Measurements from ENCODE around the gene NFIC. TPM values are rescaled to one million over a fixed set of nuclear protein-coding genes. Genes with fewer than 3 reads are reported as not detected.

The NFIC gene
- polyA plus RNA-seq, 2 donors, result 15.4 to 48.1 TPM

GRCh38 chr19:3462991-3463713 lies 96.8 kb downstream of the NFIC start:
- peaks cover 4 to 6% of the 10 kb centered on the region in 2 donors for H3K4me1 ChIP-seq (ENCODE audit: control insufficient read depth in 2 of 2, insufficient read depth in 2 of 2, low read length in 1 of 2)

GRCh38 chr19:3463714-3464586 lies 97.6 kb downstream of the NFIC start:
- WGBS, 2 donors, result 83 to 84% methylated on average over 38 to 57 of the region's 57 CpGs
- no peaks in the 10 kb centered on the region for H3K27me3 ChIP-seq (ENCODE audit: control insufficient read depth in 1 of 2, insufficient read depth in 2 of 2, low read length in 2 of 2)
- peaks cover 6% of the 10 kb centered on the region in 2 donors for H3K4me1 ChIP-seq (ENCODE audit: control insufficient read depth in 2 of 2, insufficient read depth in 2 of 2, low read length in 1 of 2)
- no peaks in the 10 kb centered on the region for H3K9me3 ChIP-seq (ENCODE audit: control insufficient read depth in 2 of 2, insufficient read depth in 1 of 2, low read depth in 1 of 2, low read length in 1 of 2)
- no peak overlapping the region for H3K27ac ChIP-seq (ENCODE audit: low read depth in 2 of 2, low read length in 1 of 2)
- peaks cover 0 to 17% of the 10 kb centered on the region in 2 donors for H3K36me3 ChIP-seq (ENCODE audit: control insufficient read depth in 2 of 2, insufficient read depth in 2 of 2, low read length in 1 of 2)
- no peak overlapping the region for H3K4me3 ChIP-seq (ENCODE audit: low read depth in 1 of 2, low read length in 2 of 2)

More at GRCh38 chr19:3462991-3463713, 96.8 kb downstream of the NFIC start:
- H3K4me3 ChIP-seq (ENCODE audit: low read depth in 1 of 2, low read length in 2 of 2), result no peak overlapping the region
- no peak overlapping the region for H3K27ac ChIP-seq (ENCODE audit: low read depth in 2 of 2, low read length in 1 of 2)
- H3K27me3 ChIP-seq (ENCODE audit: control insufficient read depth in 1 of 2, insufficient read depth in 2 of 2, low read length in 2 of 2), result no peaks in the 10 kb centered on the region
- peaks cover 0 to 19% of the 10 kb centered on the region in 2 donors for H3K36me3 ChIP-seq (ENCODE audit: control insufficient read depth in 2 of 2, insufficient read depth in 2 of 2, low read length in 1 of 2)
- 78 to 83% methylated on average over 38 to 58 of the region's 58 CpGs for WGBS, 2 donors
- no peaks in the 10 kb centered on the region for H3K9me3 ChIP-seq (ENCODE audit: control insufficient read depth in 2 of 2, insufficient read depth in 1 of 2, low read depth in 1 of 2, low read length in 1 of 2)

GRCh38 chr19:3464587-3465235 lies 98.3 kb downstream of the NFIC start:
- 78 to 81% methylated on average over 31 of the region's 31 CpGs for WGBS, 2 donors
- Histone ChIP-seq H3K36me3 (ENCODE audit: control insufficient read depth in 2 of 2, insufficient read depth in 2 of 2, low read length in 1 of 2) (peaks cover 0 to 9% of the 10 kb centered on the region in 2 donors), H3K4me3 (ENCODE audit: low read depth in 1 of 2, low read length in 2 of 2) (no peak overlapping the region), H3K27ac (ENCODE audit: low read depth in 2 of 2, low read length in 1 of 2) (no peak overlapping the region), H3K9me3 (ENCODE audit: control insufficient read depth in 2 of 2, insufficient read depth in 1 of 2, low read depth in 1 of 2, low read length in 1 of 2) (no peaks in the 10 kb centered on the region), H3K27me3 (ENCODE audit: control insufficient read depth in 1 of 2, insufficient read depth in 2 of 2, low read length in 2 of 2) (no peaks in the 10 kb centered on the region), H3K4me1 (ENCODE audit: control insufficient read depth in 2 of 2, insufficient read depth in 2 of 2, low read length in 1 of 2) (peaks cover 2 to 6% of the 10 kb centered on the region in 2 donors)

- H3K27me3 ChIP-seq (ENCODE audit: control insufficient read depth in 1 of 2, insufficient read depth in 2 of 2, low read length in 2 of 2), result no peaks in the 10 kb centered on the region
- H3K27ac ChIP-seq (ENCODE audit: low read depth in 2 of 2, low read length in 1 of 2), result peak overlapping the region; percentile 21 to 49
- H3K4me3 ChIP-seq (ENCODE audit: low read depth in 1 of 2, low read length in 2 of 2), result no peak overlapping the region
- no peaks in the 10 kb centered on the region for H3K9me3 ChIP-seq (ENCODE audit: control insufficient read depth in 2 of 2, insufficient read depth in 1 of 2, low read depth in 1 of 2, low read length in 1 of 2)
- 73 to 81% methylated on average over 7 of the region's 7 CpGs for WGBS, 2 donors
- H3K36me3 ChIP-seq (ENCODE audit: control insufficient read depth in 2 of 2, insufficient read depth in 2 of 2, low read length in 1 of 2), result peaks cover 0 to 4% of the 10 kb centered on the region in 2 donors
- H3K4me1 ChIP-seq (ENCODE audit: control insufficient read depth in 2 of 2, insufficient read depth in 2 of 2, low read length in 1 of 2), result peaks cover 0 to 2% of the 10 kb centered on the region in 2 donors
Observed at GRCh38 chr19:3465552-3465951, 99.2 kb downstream of the NFIC start.

GRCh38 chr19:3466635-3467034 lies 100.3 kb downstream of the NFIC start:
- Histone ChIP-seq H3K27me3 (ENCODE audit: control insufficient read depth in 1 of 2, insufficient read depth in 2 of 2, low read length in 2 of 2) (no peaks in the 10 kb centered on the region), H3K36me3 (ENCODE audit: control insufficient read depth in 2 of 2, insufficient read depth in 2 of 2, low read length in 1 of 2) (peaks cover 0 to 4% of the 10 kb centered on the region in 2 donors), H3K27ac (ENCODE audit: low read depth in 2 of 2, low read length in 1 of 2) (peak overlapping the region; percentile 7 to 9), H3K9me3 (ENCODE audit: control insufficient read depth in 2 of 2, insufficient read depth in 1 of 2, low read depth in 1 of 2, low read length in 1 of 2) (no peaks in the 10 kb centered on the region), H3K4me1 (ENCODE audit: control insufficient read depth in 2 of 2, insufficient read depth in 2 of 2, low read length in 1 of 2) (peaks cover 0 to 2% of the 10 kb centered on the region in 2 donors), H3K4me3 (ENCODE audit: low read depth in 1 of 2, low read length in 2 of 2) (no peak overlapping the region)
- WGBS, 2 donors, result 40 to 71% methylated on average over 9 of the region's 9 CpGs

- no peaks in the 10 kb centered on the region for H3K27me3 ChIP-seq (ENCODE audit: control insufficient read depth in 1 of 2, insufficient read depth in 2 of 2, low read length in 2 of 2)
- H3K4me3 ChIP-seq (ENCODE audit: low read depth in 1 of 2, low read length in 2 of 2), result no peak overlapping the region
- peaks cover 0 to 4% of the 10 kb centered on the region in 2 donors for H3K36me3 ChIP-seq (ENCODE audit: control insufficient read depth in 2 of 2, insufficient read depth in 2 of 2, low read length in 1 of 2)
- WGBS, 2 donors, result 89 to 91% methylated on average over 10 of the region's 10 CpGs
- no peaks in the 10 kb centered on the region for H3K9me3 ChIP-seq (ENCODE audit: control insufficient read depth in 2 of 2, insufficient read depth in 1 of 2, low read depth in 1 of 2, low read length in 1 of 2)
- peaks cover 0 to 2% of the 10 kb centered on the region in 2 donors for H3K4me1 ChIP-seq (ENCODE audit: control insufficient read depth in 2 of 2, insufficient read depth in 2 of 2, low read length in 1 of 2)
- H3K27ac ChIP-seq (ENCODE audit: low read depth in 2 of 2, low read length in 1 of 2), result peak overlapping the region in 1 of 2 donors; percentile 18
Observed at GRCh38 chr19:3467437-3468198, 101.2 kb downstream of the NFIC start.

GRCh38 chr19:3468211-3468610 lies 101.8 kb downstream of the NFIC start:
- WGBS, 2 donors, result 89 to 92% methylated on average over 3 of the region's 3 CpGs
- Histone ChIP-seq H3K9me3 (ENCODE audit: control insufficient read depth in 2 of 2, insufficient read depth in 1 of 2, low read depth in 1 of 2, low read length in 1 of 2) (no peaks in the 10 kb centered on the region), H3K4me1 (ENCODE audit: control insufficient read depth in 2 of 2, insufficient read depth in 2 of 2, low read length in 1 of 2) (peaks cover 0 to 2% of the 10 kb centered on the region in 2 donors), H3K27me3 (ENCODE audit: control insufficient read depth in 1 of 2, insufficient read depth in 2 of 2, low read length in 2 of 2) (no peaks in the 10 kb centered on the region), H3K4me3 (ENCODE audit: low read depth in 1 of 2, low read length in 2 of 2) (no peak overlapping the region), H3K36me3 (ENCODE audit: control insufficient read depth in 2 of 2, insufficient read depth in 2 of 2, low read length in 1 of 2) (peaks cover 0 to 4% of the 10 kb centered on the region in 2 donors), H3K27ac (ENCODE audit: low read depth in 2 of 2, low read length in 1 of 2) (no peak overlapping the region)

GRCh38 chr19:3469638-3470499 lies 103.5 kb downstream of the NFIC start:
- peak overlapping the region in 1 of 2 donors; percentile 24 for H3K27ac ChIP-seq (ENCODE audit: low read depth in 2 of 2, low read length in 1 of 2)

More at GRCh38 chr19:3469638-3470499, 103.5 kb downstream of the NFIC start:
- Histone ChIP-seq H3K4me3 (ENCODE audit: low read depth in 1 of 2, low read length in 2 of 2) (no peak overlapping the region), H3K9me3 (ENCODE audit: control insufficient read depth in 2 of 2, insufficient read depth in 1 of 2, low read depth in 1 of 2, low read length in 1 of 2) (no peaks in the 10 kb centered on the region), H3K27me3 (ENCODE audit: control insufficient read depth in 1 of 2, insufficient read depth in 2 of 2, low read length in 2 of 2) (no peaks in the 10 kb centered on the region), H3K36me3 (ENCODE audit: control insufficient read depth in 2 of 2, insufficient read depth in 2 of 2, low read length in 1 of 2) (no peaks in the 10 kb centered on the region), H3K4me1 (ENCODE audit: control insufficient read depth in 2 of 2, insufficient read depth in 2 of 2, low read length in 1 of 2) (peaks cover 0 to 2% of the 10 kb centered on the region in 2 donors)
- WGBS, 2 donors, result 47 to 50% methylated on average over 14 of the region's 14 CpGs
